Neuron (in vitro differentiated cells): ENCODE measurements around the gene TUBB2B.
"Not testable (repeated sequence)": the region's sequence is repeated elsewhere in the genome, so short reads cannot be mapped to it uniquely, and the experiment has no call there.

Experiments used
- H2AFZ ChIP-seq: one replicate; pipeline ENCODE4 v1.6.1; 2013; ENCODE audit warnings: low read depth, mild to moderate bottlenecking, inconsistent platforms, low read length, moderate library complexity
- H3K27me3 ChIP-seq: one replicate; pipeline ENCODE4 v1.6.1; 2013; ENCODE audit warnings: low read length; ENCODE audit not compliant: insufficient read depth
- H3K36me3 ChIP-seq: one replicate; pipeline ENCODE4 v1.6.1; 2013; ENCODE audit warnings: low read length; ENCODE audit not compliant: insufficient read depth
- H3K4me1 ChIP-seq: one replicate; pipeline ENCODE4 v1.6.1; 2013; ENCODE audit warnings: low read length; ENCODE audit not compliant: insufficient read depth
- H3K4me3 ChIP-seq: 2 replicates; pipeline ENCODE4 v1.5.1; 2013; ENCODE audit warnings: mild to moderate bottlenecking, low read length, moderate library complexity
- H3K9me3 ChIP-seq: one replicate; pipeline ENCODE4 v1.6.1; 2013; ENCODE audit warnings: low read length

Gene TUBB2B

DNA sequence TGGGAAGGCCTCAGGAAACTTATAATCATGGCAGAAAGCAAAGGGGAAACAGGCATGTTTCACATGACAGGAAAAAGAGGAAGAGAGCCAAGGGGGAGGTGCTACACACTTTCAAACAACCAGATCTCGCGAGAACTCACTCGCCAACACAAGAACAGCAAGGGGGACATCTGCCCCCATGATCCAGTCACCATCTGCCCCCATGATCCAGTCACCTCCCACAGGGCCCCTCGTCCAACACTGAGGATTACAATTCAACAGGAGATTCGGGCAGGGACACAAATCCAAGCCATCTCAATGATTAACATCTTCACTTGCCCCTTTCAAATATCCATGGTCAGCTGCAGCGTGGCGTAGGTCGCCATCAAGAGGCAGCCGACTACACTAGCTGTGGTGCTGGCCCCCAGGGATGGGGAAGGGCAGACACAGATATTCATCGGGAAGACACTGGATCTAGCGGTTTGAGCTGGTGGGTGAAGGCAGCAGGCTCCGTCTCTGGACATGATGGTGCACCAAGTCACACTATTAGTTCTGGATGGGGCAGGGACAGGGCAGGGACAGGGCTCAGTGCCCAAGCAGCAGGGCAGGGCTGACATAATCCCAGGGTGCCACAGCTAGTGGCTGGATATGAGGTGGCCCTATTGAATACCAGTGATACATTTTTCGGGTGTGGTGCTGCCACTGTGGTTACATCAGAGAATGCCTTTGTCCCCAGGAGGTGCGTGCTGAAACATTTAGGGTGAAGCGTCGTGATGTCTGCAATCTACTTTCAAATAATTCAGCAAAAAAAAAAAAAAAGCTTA, 31.6 kb downstream of the TUBB2B start:
- peak overlapping the region; percentile 65 for H3K4me3 ChIP-seq
- no peaks in the 10 kb centered on the region for H3K36me3 ChIP-seq
- no peaks in the 10 kb centered on the region for H3K27me3 ChIP-seq
- peaks cover 30% of the 10 kb centered on the region for H3K4me1 ChIP-seq
- peak overlapping the region; percentile 1 for H2AFZ ChIP-seq
- peaks cover 3% of the 10 kb centered on the region for H3K9me3 ChIP-seq

DNA sequence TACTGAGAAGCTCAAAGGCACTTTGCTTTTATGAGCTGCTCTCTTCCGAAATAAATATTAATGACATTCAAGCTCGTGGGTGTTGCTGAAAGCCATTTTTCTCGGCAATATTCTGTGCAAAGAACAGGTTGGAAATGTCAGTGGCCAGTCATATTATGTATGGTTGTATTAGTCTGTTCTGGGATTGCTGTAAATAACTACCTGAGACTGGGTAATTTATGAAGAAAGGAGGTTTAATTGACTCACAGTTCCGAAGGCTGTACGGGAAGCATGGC, 32.1 kb downstream of the TUBB2B start:
- H2AFZ ChIP-seq: no peak overlapping the region
- peak overlapping the region; percentile 65 for H3K4me3 ChIP-seq
- H3K9me3 ChIP-seq: peaks cover 3% of the 10 kb centered on the region
- H3K36me3 ChIP-seq: peaks cover 5% of the 10 kb centered on the region
- no peaks in the 10 kb centered on the region for H3K27me3 ChIP-seq
- H3K4me1 ChIP-seq: peaks cover 30% of the 10 kb centered on the region

DNA sequence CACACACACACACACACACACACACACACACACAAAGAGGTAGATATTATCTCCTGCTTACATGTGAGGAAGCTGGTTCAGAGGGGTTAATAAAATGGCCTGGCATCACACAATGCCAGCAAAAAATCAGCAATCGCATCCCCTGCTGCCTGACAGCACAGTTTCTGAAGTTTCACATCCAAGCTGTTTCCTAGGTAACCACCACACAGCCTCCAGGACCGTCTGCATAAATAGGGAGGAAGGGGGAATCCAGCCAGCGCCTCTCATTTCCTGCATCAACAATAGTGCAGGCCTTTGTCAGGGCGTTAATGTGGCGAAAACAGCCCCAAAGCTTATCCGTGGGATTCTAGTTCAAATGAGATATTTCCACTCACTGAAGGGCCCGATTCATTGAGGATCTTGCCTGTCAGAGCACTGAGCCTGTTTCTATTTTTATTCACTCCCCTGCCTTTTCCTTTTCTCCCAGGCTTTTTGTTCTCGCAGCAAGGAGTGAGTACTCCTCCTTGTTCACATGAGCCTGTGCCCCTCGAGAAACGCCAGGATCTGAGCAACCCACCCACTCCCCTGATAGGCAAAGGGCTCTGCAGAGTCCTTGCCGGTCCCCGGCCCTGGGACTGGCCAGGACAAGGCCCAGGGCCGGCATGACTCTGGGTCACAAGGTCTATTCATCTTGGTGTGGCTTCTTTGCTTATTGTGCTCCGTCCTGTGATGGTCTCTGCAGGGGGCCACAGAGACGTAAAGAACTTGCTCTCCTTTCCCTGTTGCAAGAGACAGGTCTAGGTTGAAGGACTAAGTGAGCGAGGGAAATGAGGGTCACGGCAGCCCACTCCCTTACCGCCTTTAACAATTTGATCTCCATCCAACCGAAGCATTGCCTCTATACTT, 32.7 kb downstream of the TUBB2B start:
- Histone ChIP-seq H3K27me3 (no peaks in the 10 kb centered on the region), H3K4me1 (peaks cover 36% of the 10 kb centered on the region), H3K9me3 (peaks cover 3% of the 10 kb centered on the region), H3K4me3 (peak overlapping the region; percentile 65), H2AFZ (no peak overlapping the region), H3K36me3 (peaks cover 8% of the 10 kb centered on the region)

DNA sequence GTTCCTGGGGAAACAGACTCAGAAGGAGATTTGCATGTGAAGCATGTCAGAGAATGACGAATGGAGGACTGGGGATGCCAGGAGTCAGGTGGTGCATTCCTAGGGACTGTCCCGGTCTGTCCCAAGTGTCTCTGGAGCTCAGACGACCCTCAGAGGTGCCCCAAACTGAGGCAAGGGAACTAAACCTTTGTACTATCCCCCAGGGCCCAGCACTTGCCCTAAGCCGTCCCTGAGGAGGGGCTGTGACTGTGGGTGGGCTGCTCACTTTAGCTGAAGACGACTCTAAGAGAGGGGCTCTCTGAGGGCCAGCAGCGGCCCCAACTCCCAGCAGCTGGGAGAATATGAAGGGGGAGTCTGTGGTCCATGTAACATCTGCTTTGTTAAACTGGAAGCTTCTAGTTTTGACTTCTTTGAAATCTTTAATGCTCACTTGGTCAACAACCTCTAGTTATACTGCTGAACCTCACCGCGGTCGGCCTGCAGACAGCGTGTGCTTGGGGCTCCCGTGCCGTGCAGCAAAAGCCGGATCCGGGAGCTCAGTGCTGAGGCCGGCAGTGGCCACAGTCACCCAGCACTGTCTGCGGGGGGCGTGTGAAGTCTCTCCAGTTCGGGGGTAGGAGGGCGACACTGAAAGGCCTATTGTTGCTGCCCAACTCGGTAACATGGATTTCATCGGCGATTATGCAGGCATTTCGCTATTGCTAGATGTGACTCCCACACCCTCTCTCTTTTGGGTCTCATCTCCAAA, 34.2 kb downstream of the TUBB2B start:
- Histone ChIP-seq H3K9me3 (peaks cover 6% of the 10 kb centered on the region), H3K4me3 (peak overlapping the region; percentile 26), H2AFZ (no peak overlapping the region)

DNA sequence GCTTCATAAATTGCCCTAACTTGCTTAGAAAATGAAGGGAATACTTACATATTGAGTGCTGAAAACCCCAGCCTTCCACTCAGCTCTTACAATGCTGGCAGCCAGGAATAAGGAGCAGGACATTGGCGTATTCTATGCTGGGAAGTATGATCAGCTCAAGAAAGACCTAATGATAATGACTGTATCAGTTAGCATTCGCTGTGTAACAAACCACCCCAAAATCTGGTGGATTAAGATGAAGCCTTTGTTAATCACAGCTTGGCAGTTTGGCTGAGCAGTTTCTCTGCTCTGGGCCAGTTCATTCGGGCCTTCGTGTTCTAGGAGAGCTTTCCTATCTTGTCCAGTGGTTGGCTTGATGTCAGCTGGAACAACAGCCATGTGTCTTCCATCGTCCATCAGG, 36.7 kb downstream of the TUBB2B start:
- Histone ChIP-seq H3K4me3 (no peak overlapping the region), H3K4me1 (peaks cover 27% of the 10 kb centered on the region), H3K9me3 (peaks cover 6% of the 10 kb centered on the region), H3K27me3 (no peaks in the 10 kb centered on the region), H3K36me3 (peaks cover 14% of the 10 kb centered on the region), H2AFZ (no peak overlapping the region)

More for the DNA sequence above, 34.2 kb downstream of the TUBB2B start:
- Histone ChIP-seq H3K4me1 (peaks cover 37% of the 10 kb centered on the region), H3K36me3 (peaks cover 14% of the 10 kb centered on the region), H3K27me3 (no peaks in the 10 kb centered on the region)

DNA sequence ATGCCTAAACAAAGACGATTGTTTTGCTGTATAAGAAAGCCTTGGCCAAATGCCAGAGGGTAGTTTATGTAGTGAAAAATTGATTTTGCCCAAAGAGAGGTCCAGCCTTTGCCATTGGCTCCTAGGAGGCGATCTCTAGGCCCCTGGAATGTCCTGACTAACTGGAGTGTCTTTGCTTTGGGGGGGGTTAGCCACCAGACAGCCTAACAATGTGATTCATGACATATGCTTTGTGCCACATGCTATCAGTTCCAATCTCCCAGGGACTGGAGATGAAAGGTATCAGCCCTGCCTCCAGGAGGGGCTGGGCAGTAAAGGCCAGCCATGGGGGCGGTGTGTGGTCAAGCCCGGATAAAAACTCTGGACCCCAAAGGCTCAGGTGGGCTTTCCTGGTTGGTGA, 37.4 kb downstream of the TUBB2B start:
- H3K4me3 ChIP-seq: no peak overlapping the region
- no peaks in the 10 kb centered on the region for H3K27me3 ChIP-seq
- peaks cover 24% of the 10 kb centered on the region for H3K4me1 ChIP-seq
- peaks cover 6% of the 10 kb centered on the region for H3K9me3 ChIP-seq
- H2AFZ ChIP-seq: no peak overlapping the region
- peaks cover 14% of the 10 kb centered on the region for H3K36me3 ChIP-seq

DNA sequence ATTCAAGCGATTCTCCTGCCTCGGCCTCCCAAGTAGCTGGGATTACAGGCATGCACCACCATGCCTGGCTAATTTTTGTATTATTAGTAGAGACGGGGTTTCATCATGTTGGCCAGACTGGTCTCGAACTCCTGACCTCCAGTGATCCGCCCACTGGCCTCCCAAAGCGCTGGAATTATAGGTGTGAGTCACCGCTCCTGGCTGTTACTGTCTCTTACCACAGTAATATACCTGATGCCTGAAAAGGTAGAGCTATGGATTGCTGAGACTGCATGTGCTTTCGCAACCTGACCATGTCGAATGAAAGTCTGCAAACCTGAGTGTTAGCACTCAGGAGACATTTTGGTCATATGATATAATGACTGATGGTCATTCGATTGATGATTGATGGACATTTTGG, 38.3 kb downstream of the TUBB2B start:
- H3K4me3 ChIP-seq, H3K27me3 ChIP-seq, H3K9me3 ChIP-seq, H2AFZ ChIP-seq: not testable (repeated sequence)
- peaks cover 21% of the 10 kb centered on the region for H3K4me1 ChIP-seq
- H3K36me3 ChIP-seq: peaks cover 14% of the 10 kb centered on the region

DNA sequence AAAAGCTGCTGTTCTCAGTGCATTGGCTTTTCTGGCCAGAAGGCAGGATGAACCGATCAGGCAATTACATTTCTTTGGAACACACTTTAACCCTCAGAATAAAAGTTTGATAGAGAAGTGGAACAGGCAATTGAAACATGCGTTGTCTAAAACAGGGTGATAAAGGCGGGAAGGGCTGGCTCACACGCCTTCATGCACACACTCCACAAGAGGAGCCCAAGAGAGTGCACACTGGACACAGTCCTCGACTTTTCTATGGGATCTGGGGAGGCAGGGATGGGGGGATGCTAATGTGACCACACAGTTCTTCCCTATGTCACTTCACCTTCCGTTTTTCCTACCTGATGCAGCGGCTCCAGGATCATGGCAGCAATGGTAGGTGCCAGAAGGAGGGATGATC, 39.2 kb downstream of the TUBB2B start:
- H2AFZ ChIP-seq: no peak overlapping the region
- H3K4me3 ChIP-seq: no peak overlapping the region
- peaks cover 16% of the 10 kb centered on the region for H3K36me3 ChIP-seq
- H3K4me1 ChIP-seq: peaks cover 12% of the 10 kb centered on the region
- H3K27me3 ChIP-seq: no peaks in the 10 kb centered on the region
- peaks cover 8% of the 10 kb centered on the region for H3K9me3 ChIP-seq

DNA sequence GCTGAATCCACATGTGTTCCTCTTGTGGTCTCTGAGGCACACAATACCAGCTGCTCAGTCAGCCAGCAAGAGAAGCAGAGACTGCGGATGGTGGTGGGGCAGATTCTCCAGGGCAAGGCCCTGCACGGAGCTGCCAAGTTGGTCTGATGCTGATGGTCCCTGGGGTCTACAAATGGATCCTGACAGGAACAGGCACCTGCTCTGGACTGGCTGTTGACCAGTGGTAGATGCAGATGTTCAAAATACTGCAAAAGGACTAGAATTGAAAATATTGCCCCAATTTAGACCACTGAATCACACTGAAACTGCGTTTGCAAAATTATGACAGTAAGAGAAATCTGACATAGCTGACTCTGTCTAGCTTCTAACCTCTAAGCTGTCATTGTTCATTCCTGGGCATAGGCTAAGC, 40.5 kb downstream of the TUBB2B start:
- Histone ChIP-seq H3K4me1 (peaks cover 7% of the 10 kb centered on the region), H3K27me3 (no peaks in the 10 kb centered on the region), H3K4me3 (no peak overlapping the region), H3K9me3 (peaks cover 8% of the 10 kb centered on the region), H3K36me3 (peaks cover 21% of the 10 kb centered on the region), H2AFZ (no peak overlapping the region)

DNA sequence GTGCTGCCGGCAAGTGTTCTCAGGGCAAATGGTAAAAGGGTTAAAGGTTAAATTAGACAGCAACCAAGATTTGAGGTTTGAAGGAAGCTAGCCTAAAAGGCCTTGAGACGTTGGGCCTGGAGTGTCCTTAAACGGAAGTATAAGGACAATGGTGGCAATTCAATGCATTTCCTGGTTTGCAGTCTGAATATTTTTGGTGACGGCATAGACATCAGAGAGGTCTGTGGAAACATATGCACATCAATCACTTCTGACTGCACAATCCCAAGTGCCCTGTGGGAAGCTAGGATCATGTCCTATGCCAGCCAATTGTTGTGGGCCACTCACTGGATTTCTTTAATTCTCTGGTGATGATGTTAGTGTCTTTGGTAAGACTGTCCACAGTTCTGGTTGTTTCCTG, 44.4 kb downstream of the TUBB2B start:
- Histone ChIP-seq H3K9me3 (peaks cover 2% of the 10 kb centered on the region), H3K27me3 (no peaks in the 10 kb centered on the region), H3K4me3 (no peak overlapping the region), H3K36me3 (peaks cover 6% of the 10 kb centered on the region), H2AFZ (no peak overlapping the region), H3K4me1 (peaks cover 3% of the 10 kb centered on the region)

DNA sequence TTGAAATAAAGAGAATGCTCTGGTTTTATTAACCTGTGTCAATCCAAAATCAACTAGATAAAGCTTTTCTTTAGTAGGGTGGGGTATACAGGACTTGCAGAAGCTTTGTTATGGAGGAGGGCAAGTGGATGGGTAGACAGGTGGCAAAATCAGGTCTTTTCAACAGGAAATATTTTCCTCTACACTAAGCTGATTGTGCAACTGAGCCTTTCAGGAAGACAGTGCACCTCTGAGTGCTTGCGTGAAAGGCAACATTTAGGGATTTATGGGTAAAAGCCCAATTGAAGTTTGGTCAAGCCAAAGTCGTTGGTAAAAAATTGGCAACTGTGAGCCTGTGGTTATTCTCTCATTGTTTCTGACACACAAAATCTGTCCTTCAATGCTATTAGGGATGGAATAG, 46.3 kb downstream of the TUBB2B start:
- Histone ChIP-seq H2AFZ (no peak overlapping the region), H3K4me1 (peaks cover 12% of the 10 kb centered on the region), H3K4me3 (no peak overlapping the region), H3K36me3 (peaks cover 6% of the 10 kb centered on the region), H3K27me3 (no peaks in the 10 kb centered on the region), H3K9me3 (peaks cover 2% of the 10 kb centered on the region)

DNA sequence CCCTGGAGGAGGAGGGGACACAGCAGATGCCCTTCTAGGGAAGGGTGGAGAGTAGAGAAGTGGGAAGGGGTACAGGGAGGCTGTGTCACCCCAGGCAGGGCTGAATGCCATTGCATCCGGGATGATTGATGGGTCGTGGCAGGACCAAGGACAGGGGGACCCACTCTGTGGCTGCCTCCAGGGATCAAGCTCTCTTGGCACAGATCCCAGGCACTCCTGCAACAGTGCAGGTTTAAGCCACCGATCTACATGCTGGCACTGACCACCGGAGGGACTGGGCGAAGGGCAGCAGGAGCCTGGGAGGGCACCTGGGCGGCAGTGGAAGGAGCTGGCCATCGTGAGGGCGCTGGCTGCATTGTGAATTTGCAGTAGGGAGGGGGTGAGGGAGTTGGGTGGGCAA, 47.5 kb downstream of the TUBB2B start:
- H3K4me1 ChIP-seq: peaks cover 15% of the 10 kb centered on the region
- H3K36me3 ChIP-seq, H3K9me3 ChIP-seq, H3K27me3 ChIP-seq, H2AFZ ChIP-seq: not testable (repeated sequence)
- peak overlapping the region; percentile 45 for H3K4me3 ChIP-seq

DNA sequence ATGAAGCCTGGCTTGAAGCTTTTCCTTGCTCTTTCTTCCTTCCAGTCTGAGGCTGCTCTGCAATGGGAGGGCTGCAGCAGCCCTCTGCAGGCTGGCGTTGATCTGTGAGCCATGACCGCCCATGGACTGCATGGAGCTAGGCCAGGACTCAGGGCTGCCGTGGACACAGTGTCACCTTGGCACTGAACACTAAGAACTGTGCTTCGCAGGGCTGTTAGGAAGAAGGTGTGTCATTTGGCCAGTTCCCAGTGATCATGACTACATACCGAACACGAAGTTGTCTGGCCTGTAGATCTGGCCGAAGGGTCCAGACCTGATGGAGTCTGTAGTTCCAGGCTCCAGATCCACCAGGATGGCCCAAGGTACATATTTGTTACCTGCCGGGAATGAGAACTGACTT, 48.8 kb downstream of the TUBB2B start:
- H3K36me3 ChIP-seq, H3K9me3 ChIP-seq, H2AFZ ChIP-seq, H3K4me3 ChIP-seq, H3K27me3 ChIP-seq: not testable (repeated sequence)
- H3K4me1 ChIP-seq: peaks cover 15% of the 10 kb centered on the region
